GM21381 (cell line): Measurements from ENCODE around the gene SCAMP4.
"Not testable (repeated sequence)": the region's sequence is repeated elsewhere in the genome, so short reads cannot be mapped to it uniquely, and the experiment has no call there.

Experiments used
- ATAC-seq: cut with Tn5 transposase; IDR thresholded peaks from one replicate; pipeline ENCODE4 v1.9.1; 2021; ENCODE audit warnings: mild to moderate bottlenecking, moderate library complexity; ENCODE audit not compliant: unreplicated experiment

SCAMP4 gene

DNA sequence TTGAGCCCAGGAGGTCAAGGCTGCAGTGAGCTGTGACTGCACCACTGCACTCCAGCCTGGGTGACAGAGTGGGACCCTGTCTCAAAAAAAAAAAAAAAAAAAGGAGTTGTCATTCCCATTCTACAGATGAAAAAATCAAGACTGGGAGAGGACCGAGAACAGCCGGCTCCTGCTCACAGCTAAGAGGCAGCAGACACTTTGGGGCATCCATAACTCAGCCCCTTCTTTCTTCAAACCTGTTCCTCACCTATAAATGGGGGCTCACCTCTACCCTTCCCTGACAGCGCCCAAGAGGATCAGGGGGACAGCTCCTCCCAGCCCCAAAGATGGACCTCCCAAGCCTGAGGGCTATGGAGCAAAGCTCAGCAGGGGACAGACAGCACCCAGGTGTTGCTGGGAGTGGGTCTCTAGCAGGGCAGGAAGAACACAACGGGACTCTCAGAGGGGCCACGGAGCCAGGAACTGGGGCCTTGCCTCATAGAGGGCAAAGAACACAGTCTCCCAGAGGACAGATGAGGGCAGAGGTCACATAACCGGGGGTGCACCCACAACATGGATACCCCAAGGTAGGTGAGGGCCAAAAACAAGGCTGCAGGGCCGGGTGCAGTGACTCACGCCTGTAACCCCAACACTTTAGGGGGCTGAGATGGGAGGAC lies 38.4 kb upstream of the SCAMP4 start:
- no peak for ATAC-seq

DNA sequence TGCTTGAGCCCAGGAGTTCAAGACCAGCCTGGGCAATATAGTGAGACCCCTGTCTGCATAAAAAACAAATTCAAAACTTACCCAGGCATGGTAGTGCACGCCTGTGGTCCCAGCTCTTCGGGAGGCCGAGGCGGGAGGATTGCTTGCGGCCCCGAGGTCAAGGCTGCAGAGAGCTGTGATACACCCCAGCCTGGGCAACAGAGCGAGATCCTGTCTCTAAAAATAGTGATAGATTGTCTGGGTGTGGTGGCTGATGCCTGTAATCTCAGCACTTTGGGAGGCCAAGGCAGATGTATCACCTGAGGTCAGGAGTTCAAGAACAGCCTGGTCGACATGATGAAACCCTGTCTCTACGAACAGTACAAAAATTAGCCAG lies 37.9 kb upstream of the SCAMP4 start:
- ATAC-seq = no peak

- ATAC-seq = no peak
Observed at GRCh38 chr19:1868971-1869370, 36.2 kb upstream of the SCAMP4 start.

- no peak for ATAC-seq
Observed at GRCh38 chr19:1871140-1871597, 34.0 kb upstream of the SCAMP4 start.

DNA sequence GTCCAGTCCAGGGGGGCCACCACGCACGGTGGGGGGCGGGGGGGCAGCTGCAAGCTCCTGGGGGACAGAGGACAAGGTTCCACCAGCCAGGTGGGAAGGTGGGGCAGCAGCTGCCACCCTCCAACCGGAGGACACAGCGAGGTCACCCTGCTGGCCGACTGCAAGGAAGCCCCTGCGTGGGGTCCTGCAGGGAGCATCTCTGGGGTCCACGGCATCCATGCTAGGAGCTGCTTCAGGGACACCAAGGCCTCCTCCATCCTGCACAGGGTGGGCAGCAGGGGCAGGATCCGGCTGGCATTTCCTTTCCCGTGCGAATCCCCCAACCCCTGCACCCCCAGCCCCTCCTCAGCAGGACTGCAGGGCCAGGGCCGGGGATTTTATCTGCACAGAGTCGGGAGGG lies 33.6 kb upstream of the SCAMP4 start:
- no peak for ATAC-seq

GRCh38 chr19:1872807-1873523 lies 32.2 kb upstream of the SCAMP4 start:
- no peak for ATAC-seq

DNA sequence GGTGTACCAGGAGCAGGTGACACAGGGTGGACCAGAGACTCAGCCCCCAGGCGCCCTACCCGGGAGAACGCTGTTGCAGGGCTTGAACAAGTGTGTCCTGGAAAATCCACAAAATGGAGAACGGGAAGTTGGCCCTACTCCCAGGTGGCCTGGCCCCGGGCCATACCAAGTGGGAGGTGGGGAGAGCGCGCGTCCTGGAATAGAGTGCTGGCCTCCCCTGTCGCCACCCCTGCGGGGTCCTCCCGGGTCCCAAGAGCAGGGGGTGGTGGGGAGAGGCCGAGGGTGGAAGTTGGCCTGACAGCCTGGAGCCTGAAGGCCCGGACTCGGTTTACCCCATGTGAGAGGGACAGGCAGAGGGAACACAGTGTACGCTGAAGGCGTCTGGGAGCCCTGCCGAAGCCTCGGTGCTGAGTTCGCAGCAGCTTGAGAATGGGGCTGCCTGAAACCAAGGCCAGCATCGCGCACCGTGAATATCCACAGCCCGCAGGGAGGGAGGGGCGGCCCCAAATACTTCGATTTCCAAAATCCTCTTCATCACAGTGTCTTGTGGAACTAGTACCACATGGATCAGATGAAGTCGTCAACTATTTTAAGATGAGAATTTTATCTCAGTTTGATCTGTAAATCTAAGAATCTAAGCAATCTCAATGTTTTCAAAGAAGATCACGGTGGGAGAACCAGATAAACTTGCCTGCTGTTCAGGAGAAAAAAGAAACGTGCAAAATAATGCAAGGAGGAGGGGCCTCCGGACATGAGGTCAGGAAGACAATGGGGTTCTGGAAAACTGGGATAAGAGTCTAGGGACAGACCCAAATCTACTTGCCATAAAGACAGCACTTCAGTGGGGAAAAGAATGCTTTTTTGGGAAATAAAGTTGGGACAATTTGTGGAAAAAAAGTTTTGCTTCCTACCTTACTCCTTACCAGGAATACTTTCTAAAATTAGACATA lies 31.4 kb upstream of the SCAMP4 start:
- no peak for ATAC-seq

- ATAC-seq = no peak
Observed at GRCh38 chr19:1874554-1875185, 30.5 kb upstream of the SCAMP4 start.

DNA sequence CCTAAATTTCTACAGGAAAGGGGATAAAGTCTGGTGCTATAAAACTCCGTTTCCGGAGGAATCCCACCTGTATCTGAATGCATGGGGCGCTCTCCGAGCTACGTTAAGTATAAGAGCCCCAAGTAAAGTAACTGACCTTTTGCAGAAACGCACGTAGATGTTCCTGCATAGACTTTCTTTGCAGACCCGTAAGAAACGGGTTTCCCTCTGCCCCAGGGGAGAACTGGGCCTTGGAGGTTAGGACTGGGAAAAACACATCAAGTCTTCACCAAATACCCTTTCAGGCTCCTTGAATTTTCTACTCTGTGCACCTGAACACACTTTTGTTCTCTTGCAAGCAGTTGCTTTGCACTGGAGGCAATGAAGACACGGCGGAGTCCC lies 29.9 kb upstream of the SCAMP4 start:
- ATAC-seq = not testable (repeated sequence)

DNA sequence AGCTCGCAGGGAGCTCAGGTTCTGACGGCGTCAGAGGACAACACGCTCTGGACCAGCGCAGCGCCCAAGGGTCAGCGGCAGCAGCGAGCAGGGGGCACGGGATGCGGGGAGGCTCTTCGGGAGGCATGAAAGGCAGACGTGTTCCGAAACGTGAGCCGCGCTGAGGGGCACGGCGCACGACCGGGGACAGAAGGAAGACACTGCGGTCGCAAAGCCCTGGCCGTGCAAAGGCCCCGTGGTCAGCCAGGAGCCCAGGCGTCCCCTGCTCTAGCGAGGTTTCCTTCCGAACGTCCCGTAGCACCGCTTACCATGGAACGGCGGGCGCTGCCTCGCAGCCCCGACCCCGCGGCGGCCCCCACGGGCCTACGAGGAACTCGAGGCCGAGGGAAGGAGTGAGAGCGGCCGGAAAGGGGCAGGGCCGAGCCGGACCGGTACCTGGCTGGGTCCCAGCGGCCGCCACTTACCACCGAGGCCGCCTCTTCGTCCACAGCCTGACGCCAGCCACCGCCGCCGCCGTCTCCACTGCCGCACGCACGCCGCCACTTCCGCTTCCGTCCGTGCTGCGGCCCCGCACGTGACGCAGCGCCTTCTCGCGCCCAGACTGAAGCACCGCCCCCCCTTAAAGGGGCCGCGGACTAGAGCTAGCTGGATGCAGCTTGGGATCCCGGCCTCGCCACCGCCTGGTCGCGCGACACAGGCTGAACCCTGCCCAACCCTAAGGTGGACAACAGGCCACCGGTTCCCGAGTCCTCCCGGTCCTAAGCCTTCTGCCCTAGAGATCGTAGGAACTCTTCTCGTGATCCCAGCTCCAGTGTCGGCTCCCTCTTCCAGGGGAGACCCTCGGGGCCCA lies 29.3 kb upstream of the SCAMP4 start:
- ATAC-seq = peak; percentile 83

- not testable (repeated sequence) for ATAC-seq
Observed at GRCh38 chr19:1876496-1877279, 28.5 kb upstream of the SCAMP4 start.

- ATAC-seq = not testable (repeated sequence)
Observed at GRCh38 chr19:1877280-1877660, 27.9 kb upstream of the SCAMP4 start.

- not testable (repeated sequence) for ATAC-seq
Observed at GRCh38 chr19:1878583-1878982, 26.6 kb upstream of the SCAMP4 start.

DNA sequence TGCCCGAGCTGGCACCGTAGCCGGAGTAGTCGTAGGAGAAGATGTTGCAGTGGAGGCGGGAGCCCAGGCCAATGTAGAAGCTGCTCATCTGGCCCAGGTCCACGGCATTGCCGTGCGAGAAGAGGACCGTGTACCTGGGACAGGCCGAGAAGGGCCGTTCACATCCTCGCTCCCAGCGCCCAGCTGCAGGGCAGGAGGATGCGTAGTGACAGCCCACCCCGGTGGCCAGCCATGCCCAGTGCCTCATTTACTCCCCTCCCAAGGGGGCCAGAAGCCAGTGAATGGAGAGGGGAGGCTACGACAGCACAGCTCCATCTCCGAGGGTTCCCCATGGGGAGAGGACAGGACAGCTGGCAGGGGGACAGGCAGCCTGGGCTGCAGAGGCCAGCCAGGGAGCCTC lies 25.2 kb upstream of the SCAMP4 start:
- not testable (repeated sequence) for ATAC-seq

DNA sequence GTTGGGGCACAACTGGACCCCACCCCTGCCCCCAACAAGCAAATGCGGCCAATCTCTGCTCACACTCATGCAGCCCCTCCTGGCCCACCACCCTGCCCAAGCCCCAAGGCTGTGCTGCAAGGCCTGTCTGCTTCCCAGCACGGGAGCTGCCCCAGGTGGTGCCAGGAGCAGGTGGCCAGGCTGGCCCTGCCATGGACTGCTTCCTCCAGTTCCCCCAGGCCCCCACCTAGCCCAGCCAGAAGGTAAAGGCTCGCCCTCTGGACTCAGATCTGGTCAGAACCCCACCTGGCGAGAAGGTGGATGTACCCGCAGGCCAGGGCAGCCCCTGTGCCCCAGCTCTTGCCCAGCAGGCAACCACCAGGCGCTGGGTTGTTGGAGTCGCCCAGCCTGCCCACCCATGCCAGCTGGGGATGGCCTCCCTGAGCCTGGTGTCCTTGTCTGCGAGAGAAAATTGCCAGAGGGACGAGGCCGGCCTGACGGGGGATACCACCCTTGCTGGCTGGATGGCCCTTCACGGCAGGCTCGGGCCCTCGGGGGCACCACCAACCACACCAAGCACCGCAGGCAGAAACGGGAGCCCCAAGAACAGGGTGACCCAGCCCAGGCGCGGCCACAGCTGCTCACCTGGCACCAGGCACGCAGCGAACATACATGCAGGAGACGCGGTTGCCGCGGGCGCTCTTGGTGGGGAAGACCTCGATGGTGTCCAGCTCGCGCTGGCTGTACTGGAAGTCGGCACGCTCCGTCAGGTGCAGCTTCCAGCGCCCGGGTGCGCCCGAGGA lies 24.4 kb upstream of the SCAMP4 start:
- ATAC-seq = no peak

GRCh38 chr19:1881393-1882088 lies 23.7 kb upstream of the SCAMP4 start:
- not testable (repeated sequence) for ATAC-seq

DNA sequence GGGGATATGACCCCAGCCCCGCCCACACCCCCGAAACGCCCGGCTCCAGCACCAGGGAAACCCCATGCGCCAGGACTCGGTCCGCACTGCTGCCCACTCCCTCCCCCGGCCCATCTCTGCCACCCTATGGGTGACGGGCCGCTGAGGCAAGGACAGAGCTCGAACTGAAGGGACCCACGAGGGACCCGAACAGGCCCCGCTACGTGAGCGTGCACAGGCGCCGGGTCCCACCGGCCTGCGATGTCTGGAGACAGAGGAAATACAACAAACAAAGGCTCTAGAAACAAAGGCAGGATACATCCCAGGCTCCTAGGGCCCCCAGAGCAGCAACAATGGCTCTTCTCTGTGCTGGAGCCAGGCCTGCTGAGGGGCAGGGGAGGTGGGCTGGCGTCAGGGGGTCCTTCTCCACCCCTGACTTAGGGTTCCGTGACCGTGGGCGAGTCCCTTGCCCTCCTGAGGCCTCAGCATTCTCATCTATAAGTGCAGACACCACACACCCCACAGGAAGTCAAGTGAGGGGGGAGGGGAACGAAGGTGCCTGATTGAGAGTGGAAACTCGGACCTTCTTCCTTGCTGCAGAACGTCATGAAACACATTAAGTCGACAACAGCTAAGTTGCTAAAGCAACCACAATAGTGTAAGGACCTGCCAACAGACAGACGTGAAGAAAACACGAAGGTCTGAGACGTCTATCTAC lies 23.0 kb upstream of the SCAMP4 start:
- no peak for ATAC-seq
